ENCODE measurements around the gene C1orf115.
A peak's percentile ranks its signal among the peaks of the same experiment; 100 is the strongest.
"Not testable (repeated sequence)": the region's sequence is repeated elsewhere in the genome, so short reads cannot be mapped to it uniquely, and the experiment has no call there.

Gene C1orf115, protein sequence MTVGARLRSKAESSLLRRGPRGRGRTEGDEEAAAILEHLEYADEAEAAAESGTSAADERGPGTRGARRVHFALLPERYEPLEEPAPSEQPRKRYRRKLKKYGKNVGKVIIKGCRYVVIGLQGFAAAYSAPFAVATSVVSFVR

DNA sequence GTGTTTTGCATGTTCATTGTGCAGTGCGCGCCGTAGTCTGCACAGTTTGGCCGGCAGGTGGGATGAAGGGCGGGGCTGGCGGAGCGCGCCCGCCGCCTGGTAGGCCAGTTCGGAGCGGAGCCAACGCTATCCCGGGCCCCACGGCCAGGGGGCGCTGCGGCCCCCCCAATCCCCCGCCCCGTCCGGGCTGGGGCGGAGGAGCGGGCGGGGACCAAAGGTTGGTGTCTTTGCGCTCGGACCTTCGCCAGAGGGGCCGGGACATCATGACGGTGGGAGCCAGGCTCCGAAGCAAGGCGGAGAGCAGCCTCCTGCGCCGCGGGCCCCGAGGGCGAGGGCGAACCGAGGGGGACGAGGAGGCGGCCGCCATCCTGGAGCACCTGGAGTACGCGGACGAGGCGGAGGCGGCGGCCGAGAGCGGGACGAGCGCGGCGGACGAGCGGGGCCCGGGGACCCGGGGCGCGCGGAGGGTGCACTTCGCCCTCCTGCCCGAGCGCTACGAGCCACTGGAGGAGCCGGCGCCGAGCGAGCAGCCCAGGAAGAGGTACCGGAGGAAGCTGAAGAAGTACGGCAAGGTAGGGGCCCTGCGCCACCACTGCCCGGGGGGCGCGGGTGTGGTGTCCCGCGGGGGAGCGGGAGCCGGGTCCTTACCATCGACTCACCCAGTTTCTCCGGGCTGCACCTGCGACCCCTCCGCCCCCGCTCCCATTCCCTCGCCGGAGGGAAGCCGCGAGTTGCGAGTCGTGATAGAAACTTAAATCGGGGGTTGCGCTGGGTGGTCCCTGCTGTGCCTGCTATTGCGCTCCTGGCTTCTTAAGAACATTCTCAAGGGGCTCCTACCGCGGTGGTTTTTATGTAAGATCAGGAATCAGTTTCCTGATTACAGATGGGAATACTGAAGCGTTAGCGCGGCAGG is at the start of gene C1orf115:
TSS of gene C1orf115 (plus strand) at position 224 of the 913 bp plus-strand sequence. CDS start at position 264, 40 bp downstream.
- peak; percentile 37 to 91 (median 87) for DNase-seq

DNA sequence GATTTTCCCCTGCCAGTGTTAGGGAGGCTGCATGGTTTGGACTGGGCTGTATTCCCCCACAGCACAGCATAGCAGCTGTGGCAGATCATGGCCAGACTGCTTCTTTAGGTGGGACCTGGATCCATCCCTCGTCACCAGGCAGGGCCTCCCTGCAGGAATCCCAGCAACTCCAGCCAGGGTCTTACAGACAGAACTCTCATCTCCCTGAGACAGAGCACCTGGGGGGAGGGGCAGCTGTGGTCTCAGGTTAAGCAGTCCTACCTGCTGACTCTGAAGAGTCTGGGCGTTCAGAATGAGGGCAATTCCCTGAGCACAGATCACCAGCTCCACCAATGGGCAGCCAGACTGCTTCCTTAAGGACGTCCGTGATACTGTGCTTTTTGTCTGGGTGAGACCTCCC is 47.9 kb upstream of the C1orf115 start:
- no peak for DNase-seq

DNA sequence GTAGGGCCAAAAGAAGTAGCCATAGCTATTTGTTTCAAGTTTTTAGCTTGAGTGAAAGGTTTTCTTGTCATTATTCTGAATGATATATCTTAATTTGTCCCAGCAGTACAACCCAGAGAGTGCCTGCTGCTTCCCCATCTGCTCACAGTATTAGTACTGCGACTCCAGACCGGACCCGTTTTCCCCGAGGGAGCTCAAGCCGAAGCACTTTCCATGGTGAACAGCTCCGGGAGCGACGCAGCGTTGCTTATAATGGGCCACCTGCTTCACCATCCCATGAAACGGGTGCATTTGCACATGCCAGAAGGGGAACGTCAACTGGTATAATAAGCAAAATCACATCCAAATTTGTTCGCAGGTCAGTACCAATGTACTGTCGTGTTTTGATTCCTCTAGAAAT is 37.2 kb upstream of the C1orf115 start:
- no peak for DNase-seq

DNA sequence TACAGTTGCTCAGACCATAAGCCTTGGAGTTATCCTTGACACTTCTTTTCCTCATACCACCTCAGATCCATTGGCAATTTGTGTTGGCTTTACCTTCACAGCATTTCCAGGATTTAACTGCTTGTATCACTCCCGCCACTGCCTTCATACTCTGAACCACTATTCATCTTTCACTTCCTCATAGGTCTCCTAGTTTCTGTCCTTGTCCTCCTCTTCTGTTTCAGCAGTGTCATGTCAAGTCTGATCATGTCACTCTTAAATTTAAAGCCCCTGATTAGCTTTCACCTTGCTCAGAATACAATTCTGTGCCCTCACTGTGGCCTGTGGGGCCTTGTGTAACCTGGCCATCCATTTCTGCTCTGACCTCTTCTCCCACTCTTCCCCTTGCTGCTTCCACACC is 34.7 kb upstream of the C1orf115 start:
- DNase-seq = no peak

DNA sequence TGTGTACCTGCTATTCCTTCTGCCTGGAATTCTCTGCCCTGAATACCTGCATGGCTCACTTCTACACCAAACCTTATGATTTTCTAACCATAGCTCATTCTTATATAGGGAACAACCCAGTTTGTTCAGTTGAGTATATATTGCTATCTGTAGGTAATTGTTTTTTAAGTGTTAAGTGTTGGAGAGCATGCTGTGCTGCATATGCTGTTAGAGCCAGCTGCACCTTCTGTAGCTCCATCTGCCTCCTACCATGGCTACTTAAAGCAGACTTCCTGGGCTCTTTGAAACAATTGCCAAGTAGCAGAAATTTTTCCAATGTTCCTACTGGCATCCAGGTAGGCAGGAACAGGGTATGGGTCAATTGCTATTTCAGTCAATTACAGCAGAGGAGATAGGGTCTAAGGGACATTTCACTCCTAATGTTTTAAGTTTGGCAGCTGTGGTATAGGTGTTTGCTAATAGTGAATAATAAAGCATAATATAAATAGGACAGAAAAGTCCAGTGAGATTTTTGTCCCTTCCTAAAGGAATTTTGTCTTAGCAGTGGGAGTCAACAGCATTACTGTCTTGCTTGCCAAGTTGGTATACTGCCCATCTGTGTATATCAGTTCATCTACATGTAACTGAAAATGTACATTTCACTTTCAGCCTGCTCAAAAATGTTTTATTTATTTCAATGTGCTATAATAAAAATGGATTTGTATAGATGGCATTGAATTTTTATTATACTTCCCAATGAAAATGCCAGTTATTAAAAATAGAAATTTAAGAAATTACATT is 34.0 kb upstream of the C1orf115 start:
- DNase-seq = peak in 1 of 3 experiments; percentile 14

DNA sequence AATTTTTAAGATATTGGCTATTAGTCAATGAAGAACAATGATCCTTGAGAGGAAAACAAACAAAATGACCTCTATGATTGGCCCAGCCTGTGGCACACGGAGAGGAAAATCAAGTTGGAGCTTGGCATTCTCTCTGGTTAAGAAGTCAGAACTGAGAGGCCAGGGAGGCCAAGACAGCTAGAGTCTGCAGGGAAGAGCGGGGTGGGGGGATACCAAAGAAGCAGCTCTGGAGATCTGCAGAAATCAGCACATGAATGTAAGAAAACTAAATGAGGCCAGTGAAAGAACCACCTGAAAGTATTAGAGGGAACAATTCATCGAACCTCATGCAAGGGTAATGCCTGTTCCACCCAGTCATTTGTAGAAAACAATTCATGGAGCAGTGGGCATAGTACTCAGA is 23.8 kb upstream of the C1orf115 start:
- DNase-seq = no peak

DNA sequence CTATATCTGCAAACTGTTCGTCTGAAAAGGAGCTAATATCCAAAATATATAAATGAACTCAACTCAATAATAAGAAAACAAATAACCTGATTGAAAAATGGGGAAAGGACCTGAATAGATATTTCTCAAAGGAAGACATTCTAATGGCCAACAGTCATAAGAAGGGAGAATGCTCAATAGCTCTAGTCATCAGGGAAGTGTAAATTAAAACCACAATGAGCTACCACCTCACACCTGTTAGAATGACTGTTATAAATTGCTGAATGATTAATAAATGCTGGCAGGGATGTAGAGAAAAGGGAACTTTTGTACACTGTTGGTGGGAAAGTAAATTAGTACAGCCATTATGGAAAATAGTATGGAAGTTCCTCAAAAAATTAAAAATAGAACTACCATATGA is 21.2 kb upstream of the C1orf115 start:
- DNase-seq = no peak

DNA sequence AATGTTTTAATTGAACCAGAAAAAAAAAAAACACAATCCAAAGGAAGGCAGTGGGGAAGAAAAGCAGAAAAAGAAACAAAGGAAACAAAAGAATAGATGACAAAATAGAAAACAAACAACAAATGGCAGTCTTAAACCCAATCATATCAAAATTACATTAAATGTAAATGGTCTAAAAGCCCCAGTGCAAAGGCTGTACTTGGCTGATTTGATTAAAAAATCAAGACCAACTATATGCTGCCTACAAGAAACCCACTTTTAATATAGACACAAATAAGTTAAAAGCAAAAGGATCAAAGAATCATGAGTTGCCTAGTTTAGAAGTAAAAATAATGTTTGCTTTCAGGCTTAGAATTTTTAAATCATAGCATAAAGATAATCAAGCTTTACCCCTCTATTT is 19.8 kb upstream of the C1orf115 start:
- DNase-seq = no peak

DNA sequence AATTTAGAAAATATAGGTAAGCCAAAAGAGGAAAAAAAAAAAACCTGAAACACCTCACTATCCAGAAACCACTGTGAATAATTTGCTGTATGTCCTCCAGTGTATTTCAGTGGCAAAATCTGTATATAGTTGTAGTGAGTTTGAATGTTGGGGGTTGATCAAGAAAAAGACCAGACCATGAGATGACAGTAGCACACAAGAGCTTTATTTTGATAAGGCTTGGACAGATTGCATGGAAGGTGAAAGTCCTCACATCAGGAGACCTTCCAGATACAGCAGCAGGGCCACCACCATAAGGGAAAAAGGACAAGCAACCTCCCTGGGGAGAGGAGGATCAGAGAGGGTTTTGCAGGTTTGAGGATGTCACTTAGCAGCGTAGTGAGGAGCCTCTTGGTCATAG is 16.2 kb upstream of the C1orf115 start:
- DNase-seq = no peak

DNA sequence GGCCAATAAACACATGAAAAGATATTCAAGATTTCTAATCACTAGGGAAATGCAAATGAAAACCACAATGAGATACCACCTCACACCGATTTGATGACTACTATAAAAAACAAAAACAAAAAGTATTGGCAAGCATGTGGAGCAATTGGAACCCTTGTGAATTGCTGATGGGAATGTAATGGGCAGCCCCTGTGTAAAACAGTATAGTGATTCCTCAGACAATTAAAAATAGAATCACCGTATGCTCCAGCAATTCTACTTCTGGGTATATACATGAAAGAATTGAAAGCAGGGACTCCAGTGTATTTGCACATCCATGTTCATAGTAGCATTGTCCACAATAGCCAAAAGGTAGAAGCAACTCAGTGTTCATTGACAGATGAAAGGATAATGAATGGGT is 12.9 kb upstream of the C1orf115 start:
- no peak for DNase-seq

DNA sequence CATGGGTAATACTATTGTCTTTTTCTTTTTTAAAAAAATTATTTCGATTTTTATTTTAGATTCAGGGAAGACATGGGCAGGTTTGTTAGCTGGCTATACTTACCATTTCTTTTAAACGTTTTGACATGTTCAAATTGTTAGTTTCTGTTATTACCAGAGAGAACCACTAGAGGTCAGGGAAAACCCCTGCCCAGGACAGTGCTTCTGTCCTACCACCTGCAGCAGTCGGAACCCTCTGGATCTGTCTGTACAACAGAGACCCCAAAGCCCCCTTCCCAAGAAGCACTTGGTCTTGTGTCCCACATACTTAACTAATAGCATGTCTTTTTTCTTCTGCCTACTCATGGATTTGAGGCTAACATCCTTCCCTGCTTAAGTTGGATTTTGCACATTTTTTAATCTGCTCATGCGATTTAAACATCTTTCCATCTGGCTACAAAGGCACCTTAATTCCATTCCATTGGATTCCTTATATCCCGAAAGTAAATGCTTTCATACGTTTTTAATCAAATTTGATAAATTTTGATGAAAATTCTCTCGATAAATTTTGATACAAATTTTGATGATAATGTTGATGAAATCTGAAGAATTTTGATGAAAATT is 10.0 kb upstream of the C1orf115 start:
- peak in 2 of 3 experiments; percentile 18 to 68 for DNase-seq

DNA sequence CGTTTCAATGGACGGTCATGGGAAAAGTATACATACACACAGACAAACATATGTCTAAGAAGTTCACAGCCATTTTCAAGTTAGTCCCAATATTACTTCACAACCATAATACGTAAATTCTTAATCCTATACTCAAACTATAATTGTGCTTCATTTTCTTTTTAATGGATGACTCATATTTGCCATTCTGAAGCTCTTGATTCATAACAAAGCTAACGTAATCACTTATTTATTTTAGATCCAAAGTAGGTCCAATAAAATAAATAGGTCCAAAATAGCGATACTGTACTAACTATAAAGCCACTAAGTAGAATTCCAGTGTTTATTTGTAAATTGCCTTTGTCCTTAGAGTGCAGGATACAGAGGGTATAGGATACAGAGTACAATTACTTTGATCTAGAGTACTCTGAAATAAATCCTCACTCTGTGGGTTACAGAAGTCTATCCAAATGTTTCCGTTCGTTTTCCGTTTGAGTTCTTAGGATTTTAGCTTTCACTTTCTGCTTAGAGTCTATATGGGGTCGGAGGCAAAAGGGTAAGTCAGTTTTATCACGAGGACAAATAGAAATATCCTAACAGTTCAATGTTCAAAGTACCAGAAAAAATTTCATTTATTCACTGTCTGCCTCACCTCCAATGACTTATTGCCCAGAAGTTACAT is 8.8 kb upstream of the C1orf115 start:
- no peak for DNase-seq

DNA sequence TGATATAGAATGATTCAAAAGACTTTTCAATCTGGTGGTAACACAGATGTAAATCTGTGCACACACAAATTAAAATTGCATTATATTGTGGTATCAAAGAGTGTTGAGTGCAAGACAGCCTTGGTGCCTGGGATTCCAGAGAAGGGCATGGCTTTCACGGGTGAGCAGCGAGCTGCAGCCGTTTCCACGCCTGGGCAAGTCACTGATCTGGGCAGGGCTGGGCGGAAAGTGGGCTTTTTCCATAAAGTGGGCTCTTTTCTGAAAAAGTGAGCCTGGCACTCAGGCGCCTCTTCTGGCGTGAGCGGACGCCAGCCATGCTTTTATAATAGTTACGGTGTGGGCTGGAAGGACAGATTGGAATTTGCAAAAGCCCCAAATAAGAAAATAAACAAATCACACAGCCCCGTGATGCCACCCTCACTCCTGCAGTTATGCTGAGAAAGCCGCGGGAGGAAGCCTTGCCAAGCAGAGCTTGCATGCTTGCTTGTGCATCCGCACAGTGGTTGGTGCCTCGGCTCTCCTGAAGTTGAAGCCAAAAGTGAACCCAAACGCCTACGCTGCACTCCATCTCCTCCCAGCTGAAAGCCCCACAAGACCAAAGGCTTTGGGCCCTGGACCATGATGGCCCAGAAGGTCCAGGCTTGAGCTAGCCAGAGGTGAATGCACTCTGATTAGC is 7.1 kb upstream of the C1orf115 start:
- no peak for DNase-seq

DNA sequence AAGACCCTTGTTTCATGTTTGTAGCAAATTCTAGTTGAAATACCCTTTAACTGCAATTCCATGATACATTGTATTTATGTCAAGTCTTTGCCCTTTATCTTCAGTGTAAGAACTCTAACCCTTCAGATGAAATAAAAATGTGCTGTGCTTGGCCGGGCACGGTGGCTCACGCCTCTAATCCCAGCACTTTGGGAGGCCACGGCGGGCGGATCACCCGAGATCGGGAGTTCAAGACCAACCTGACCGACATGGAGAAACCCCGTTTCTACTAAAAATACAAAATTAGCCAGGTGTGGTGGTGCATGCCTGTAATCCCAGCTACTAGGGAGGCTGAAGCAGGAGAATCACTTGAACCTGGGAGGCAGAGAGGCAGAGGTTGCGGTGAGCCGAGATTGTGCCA is 6.4 kb upstream of the C1orf115 start:
- DNase-seq = not testable (repeated sequence)

DNA sequence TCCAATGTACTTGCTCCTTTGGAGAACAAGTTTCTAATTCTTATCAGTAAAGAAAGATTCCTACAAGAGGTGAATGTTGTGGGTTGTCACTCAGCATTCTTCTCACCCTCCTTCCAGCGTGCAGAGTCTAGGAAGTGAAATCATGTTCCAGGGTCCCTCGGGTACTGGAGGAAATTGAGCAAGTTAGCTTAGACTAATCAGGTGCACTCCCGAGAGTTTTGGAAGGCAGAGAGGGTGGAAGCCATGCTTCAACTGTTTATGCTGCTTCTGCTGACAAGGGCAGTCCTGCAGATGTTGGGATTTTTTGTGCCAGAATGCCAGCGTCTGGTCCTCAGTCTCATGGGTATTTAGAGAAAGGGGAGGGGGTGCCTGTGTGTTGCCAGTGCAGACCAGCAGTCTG is 5.3 kb upstream of the C1orf115 start:
- DNase-seq = no peak

DNA sequence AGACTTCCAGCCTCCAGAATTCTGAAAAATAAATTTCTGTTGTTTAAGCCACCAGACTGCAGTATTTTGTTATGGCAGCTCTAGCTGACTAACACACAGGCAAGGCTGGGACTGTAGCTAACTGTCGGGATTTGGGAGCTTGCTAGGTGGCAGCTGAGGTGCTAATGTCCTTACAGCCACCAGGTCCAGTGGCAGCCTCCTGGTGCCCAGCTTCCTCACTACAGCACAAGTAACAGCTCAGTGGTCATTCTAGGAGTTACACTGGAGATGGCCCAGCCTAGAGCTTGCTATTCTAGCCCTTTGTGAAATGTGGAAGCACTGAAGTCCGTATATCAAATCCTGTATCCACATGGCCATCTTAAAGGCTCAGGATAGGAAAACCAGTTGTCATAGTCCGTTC is 4.3 kb upstream of the C1orf115 start:
- DNase-seq = no peak

DNA sequence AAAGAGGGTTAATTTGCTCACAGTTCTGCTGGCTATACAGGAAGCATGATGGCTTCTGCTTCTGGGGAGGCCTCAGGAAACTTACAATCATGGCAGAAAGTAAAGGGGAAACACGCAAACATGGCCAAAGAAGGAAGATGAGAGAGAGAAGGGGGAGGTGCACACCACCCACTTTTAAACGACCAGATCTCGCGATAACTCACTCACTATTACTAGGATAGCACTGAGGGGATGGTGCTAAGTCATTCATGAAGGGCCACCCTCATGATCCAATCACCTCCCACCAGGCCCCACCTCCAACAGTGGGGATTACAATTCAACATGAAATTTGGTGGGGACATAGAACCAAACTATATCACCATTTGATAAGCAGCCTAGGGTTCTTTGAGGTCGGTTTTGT is 2.4 kb upstream of the C1orf115 start:
- DNase-seq = no peak

DNA sequence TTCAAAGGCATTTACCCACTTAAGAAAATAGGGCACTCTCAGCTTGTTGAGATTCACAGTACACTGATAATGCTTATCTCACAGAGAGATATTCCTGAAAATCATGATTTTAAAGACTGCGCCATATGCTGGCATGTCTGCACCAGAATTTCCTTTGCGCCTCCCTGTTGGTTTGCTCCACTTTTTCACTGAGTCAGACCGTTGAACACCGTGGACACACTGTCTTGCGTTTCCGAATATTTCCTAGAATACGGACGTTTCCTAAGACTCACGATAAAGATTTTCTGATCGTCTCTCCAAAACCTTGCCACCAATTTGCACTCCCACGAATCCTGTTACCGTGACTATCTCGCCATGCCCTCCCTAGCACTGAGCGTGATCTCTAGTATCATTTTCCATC is 497 bp upstream of the C1orf115 start:
- DNase-seq = no peak

DNA sequence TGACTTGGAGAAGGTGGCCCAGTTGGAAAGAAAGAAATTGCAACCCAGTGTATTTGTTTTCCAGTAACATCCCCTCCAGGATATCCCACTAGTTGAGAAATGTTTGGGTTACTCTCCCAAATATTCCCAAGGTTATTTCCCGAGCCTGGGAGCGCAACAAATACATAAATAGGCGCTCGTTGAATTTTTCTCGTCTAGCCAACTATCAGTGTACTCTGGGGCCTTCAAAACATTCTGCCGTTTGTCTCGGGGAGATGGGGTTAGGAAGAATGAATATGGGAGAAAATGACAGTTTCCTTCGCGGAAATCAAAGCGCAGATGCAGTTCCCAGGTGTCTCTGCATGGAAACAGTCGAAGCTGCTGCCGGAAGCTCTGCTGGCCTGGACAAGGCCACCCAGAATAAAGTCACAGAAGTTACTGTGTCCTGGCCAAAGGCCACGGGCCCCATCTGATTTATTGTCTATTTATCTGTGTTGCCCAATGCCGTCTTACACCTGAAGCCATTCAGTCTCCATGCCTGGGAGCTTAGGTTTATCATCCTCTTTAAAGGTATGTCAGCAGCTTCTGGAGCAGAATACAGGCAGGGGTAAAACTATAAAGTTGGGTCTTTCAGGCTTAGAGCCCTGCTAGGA is 1.0 kb downstream of the C1orf115 start:
- peak in 2 of 3 experiments; percentile 35 to 40 for DNase-seq

DNA sequence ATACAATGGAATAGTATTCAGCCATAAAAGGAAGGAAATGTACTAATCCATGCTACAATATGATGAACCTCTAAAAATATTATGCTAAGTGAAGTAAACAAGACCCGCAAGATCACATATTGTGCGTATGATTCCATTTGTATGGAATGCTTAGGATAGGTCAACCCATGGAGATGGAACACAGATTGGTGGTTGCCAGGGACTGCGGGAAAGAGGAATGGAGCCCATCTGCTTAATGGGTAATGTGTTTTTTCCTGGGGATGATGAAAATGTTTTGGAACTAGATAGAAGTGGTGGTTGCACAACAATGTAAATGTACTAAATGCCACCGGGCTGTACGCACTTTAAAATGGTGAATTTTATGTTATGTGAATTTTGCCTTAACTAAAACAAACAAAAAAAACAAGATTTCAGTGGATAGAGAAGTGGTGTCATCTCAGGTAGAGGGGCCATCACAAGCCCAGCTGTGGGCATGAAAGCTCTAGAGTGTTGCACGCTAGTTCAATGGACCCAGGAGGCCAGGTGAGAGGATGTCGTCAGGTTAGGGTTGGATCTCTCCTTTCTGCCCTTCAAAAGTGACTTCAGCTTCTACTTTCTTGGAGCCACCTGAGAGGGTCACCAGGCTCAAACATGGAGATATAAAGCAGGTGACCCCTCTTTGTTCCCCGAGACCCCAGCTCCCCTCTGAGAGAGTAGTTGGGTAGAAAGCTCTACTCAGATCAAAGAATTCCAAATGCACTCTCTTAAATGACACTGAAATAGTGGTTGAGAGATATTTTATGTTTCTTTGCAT is 2.5 kb downstream of the C1orf115 start:
- DNase-seq = no peak
